ENCODE results near the gene CLCNKA.
A peak's percentile ranks its signal among the peaks of the same experiment; 100 is the strongest.
"Not testable (repeated sequence)": the region's sequence is repeated elsewhere in the genome, so short reads cannot be mapped to it uniquely, and the experiment has no call there.

CLCNKA gene

GRCh38 chr1:15997637-15998280 lies 24.1 kb upstream of the CLCNKA start:
- DNase-seq (ENCODE audit: low read depth) = no peak
- TF ChIP-seq CTCF (IDR thresholded peaks at IDR 0.05; ENCODE audit: insufficient read depth, low read depth, low read length, missing control alignments) = no peak
- no peak overlapping the region for H3K4me3 ChIP-seq (ENCODE audit: low read depth, low read length)

- no peak overlapping the region for H3K4me3 ChIP-seq (ENCODE audit: low read depth, low read length)
- no peak for TF ChIP-seq CTCF (IDR thresholded peaks at IDR 0.05; ENCODE audit: insufficient read depth, low read depth, low read length, missing control alignments)
- DNase-seq (ENCODE audit: low read depth) = no peak
These were observed 22.9 kb upstream of the CLCNKA start for GRCh38 chr1:15998929-15999328.

- DNase-seq (ENCODE audit: low read depth) = not testable (repeated sequence)
These were observed 20.6 kb upstream of the CLCNKA start for GRCh38 chr1:16001274-16001673.

GRCh38 chr1:16005597-16005996 lies 16.2 kb upstream of the CLCNKA start:
- H3K4me3 ChIP-seq (ENCODE audit: low read depth, low read length) = no peak overlapping the region
- DNase-seq (ENCODE audit: low read depth) = no peak
- TF ChIP-seq CTCF (IDR thresholded peaks at IDR 0.05; ENCODE audit: insufficient read depth, low read depth, low read length, missing control alignments) = no peak

More at GRCh38 chr1:16001274-16001673, 20.6 kb upstream of the CLCNKA start:
- not testable (repeated sequence) for H3K4me3 ChIP-seq (ENCODE audit: low read depth, low read length)

- no peak for DNase-seq (ENCODE audit: low read depth)
- TF ChIP-seq CTCF (IDR thresholded peaks at IDR 0.05; ENCODE audit: insufficient read depth, low read depth, low read length, missing control alignments) = no peak
- no peak overlapping the region for H3K4me3 ChIP-seq (ENCODE audit: low read depth, low read length)
These were observed 15.8 kb upstream of the CLCNKA start for GRCh38 chr1:16006010-16006409.

GRCh38 chr1:16006552-16007485 lies 15.0 kb upstream of the CLCNKA start:
- no peak for TF ChIP-seq CTCF (IDR thresholded peaks at IDR 0.05; ENCODE audit: insufficient read depth, low read depth, low read length, missing control alignments)
- DNase-seq (ENCODE audit: low read depth) = peak; percentile 57

GRCh38 chr1:16007671-16008341 lies 14.0 kb upstream of the CLCNKA start:
- TF ChIP-seq CTCF (IDR thresholded peaks at IDR 0.05; ENCODE audit: insufficient read depth, low read depth, low read length, missing control alignments) = no peak
- H3K4me3 ChIP-seq (ENCODE audit: low read depth, low read length) = no peak overlapping the region
- DNase-seq (ENCODE audit: low read depth) = no peak

More at GRCh38 chr1:16006552-16007485, 15.0 kb upstream of the CLCNKA start:
- H3K4me3 ChIP-seq (ENCODE audit: low read depth, low read length) = no peak overlapping the region
